Mesothelial cell of epicardium (in vitro differentiated cells): ENCODE measurements around the gene CACNA1I. TPM values are rescaled to one million over a fixed set of nuclear protein-coding genes. Genes with fewer than 3 reads are reported as not detected.
A peak's percentile ranks its signal among the peaks of the same experiment; 100 is the strongest.
"Not testable (repeated sequence)": the region's sequence is repeated elsewhere in the genome, so short reads cannot be mapped to it uniquely, and the experiment has no call there.

ENCODE experiments used
- DNase-seq, 2 experiments: peaks; one replicate each; pipeline ENCODE4 v3.0.0; 2021; ENCODE audit warnings: low spot score in 2 of 2; ENCODE audit not compliant: unreplicated experiment in 2 of 2
- H3K27ac Mint-ChIP-seq: 2 replicates; pipeline ENCODE4 v1.8.0; 2021; ENCODE audit warnings: mixed read lengths
- H3K27me3 Mint-ChIP-seq: 2 replicates; pipeline ENCODE4 v1.8.0; 2021; ENCODE audit warnings: low read depth, mixed read lengths
- H3K36me3 Mint-ChIP-seq: 2 replicates; pipeline ENCODE4 v1.8.0; 2021; ENCODE audit warnings: mixed read lengths
- H3K4me1 Mint-ChIP-seq: 2 replicates; pipeline ENCODE4 v1.8.0; 2021; ENCODE audit warnings: mixed read lengths
- H3K4me3 Mint-ChIP-seq: 2 replicates; pipeline ENCODE4 v1.8.0; 2021; ENCODE audit warnings: mild to moderate bottlenecking, moderate library complexity, mixed read lengths
- H3K9me3 Mint-ChIP-seq: 2 replicates; pipeline ENCODE4 v1.8.0; 2021; ENCODE audit warnings: mixed read lengths
- total RNA-seq: library from RNA; stranded (reverse); gene quantifications from 3 replicates; pipeline ENCODE4 v1.2.1, GENCODE V29; 2021
- TF ChIP-seq, protein P1 (sequence below): fragments of 200-600 bp; sonication (generic); IDR thresholded peaks from one replicate; pipeline ENCODE4 v1.5.0; 2021; ENCODE audit warnings: antibody characterized with exemption; ENCODE audit not compliant: unreplicated experiment

The CACNA1I gene
- total RNA-seq, result 0.27 to 0.31 TPM (median 0.27 TPM) in 3 replicates

- H3K27ac Mint-ChIP-seq, result no peak within 1 kb of the TSS
- H3K27me3 Mint-ChIP-seq, result peaks cover 7% of the 10 kb centered on the region
- H3K9me3 Mint-ChIP-seq, result peaks cover 2% of the 10 kb centered on the region
- H3K36me3 Mint-ChIP-seq, result no peaks in the 10 kb centered on the region
- peaks cover 2% of the 10 kb centered on the region for H3K4me1 Mint-ChIP-seq
- TF ChIP-seq, protein P1, sequence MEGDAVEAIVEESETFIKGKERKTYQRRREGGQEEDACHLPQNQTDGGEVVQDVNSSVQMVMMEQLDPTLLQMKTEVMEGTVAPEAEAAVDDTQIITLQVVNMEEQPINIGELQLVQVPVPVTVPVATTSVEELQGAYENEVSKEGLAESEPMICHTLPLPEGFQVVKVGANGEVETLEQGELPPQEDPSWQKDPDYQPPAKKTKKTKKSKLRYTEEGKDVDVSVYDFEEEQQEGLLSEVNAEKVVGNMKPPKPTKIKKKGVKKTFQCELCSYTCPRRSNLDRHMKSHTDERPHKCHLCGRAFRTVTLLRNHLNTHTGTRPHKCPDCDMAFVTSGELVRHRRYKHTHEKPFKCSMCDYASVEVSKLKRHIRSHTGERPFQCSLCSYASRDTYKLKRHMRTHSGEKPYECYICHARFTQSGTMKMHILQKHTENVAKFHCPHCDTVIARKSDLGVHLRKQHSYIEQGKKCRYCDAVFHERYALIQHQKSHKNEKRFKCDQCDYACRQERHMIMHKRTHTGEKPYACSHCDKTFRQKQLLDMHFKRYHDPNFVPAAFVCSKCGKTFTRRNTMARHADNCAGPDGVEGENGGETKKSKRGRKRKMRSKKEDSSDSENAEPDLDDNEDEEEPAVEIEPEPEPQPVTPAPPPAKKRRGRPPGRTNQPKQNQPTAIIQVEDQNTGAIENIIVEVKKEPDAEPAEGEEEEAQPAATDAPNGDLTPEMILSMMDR, result no peak
- H3K4me3 Mint-ChIP-seq, result no peak within 1 kb of the TSS
- DNase-seq, result no peak
Measured at GRCh38 chr22:39570665-39571064, at the start of gene CACNA1I. Gene CACNA1I (plus strand): TSS chr22:39570753. CDS start chr22:39570753, 0 bp downstream.

DNA sequence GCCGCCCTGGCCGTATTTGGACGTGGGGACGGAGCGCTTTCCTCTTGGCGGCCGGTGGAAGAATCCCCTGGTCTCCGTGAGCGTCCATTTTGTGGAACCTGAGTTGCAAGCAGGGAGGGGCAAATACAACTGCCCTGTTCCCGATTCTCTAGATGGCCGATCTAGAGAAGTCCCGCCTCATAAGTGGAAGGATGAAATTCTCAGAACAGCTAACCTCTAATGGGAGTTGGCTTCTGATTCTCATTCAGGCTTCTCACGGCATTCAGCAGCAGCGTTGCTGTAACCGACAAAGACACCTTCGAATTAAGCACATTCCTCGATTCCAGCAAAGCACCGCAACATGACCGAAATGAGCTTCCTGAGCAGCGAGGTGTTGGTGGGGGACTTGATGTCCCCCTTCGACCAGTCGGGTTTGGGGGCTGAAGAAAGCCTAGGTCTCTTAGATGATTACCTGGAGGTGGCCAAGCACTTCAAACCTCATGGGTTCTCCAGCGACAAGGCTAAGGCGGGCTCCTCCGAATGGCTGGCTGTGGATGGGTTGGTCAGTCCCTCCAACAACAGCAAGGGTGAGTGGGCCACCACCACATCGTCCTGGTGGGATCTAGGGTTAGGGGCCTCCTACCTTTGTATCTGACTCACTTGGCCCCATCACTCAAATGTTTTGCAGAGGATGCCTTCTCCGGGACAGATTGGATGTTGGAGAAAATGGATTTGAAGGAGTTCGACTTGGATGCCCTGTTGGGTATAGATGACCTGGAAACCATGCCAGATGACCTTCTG, 49.3 kb upstream of the CACNA1I start:
- H3K36me3 Mint-ChIP-seq, result peaks cover 30% of the 10 kb centered on the region
- H3K27ac Mint-ChIP-seq, result peak overlapping the region; percentile 100
- H3K27me3 Mint-ChIP-seq, H3K9me3 Mint-ChIP-seq, DNase-seq: not testable (repeated sequence)
- H3K4me3 Mint-ChIP-seq, result peak overlapping the region; percentile 97
- H3K4me1 Mint-ChIP-seq, result peaks cover 50% of the 10 kb centered on the region

DNA sequence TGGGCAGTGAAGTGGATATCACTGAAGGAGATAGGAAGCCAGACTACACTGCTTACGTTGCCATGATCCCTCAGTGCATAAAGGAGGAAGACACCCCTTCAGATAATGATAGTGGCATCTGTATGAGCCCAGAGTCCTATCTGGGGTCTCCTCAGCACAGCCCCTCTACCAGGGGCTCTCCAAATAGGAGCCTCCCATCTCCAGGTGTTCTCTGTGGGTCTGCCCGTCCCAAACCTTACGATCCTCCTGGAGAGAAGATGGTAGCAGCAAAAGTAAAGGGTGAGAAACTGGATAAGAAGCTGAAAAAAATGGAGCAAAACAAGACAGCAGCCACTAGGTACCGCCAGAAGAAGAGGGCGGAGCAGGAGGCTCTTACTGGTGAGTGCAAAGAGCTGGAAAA, 48.5 kb upstream of the CACNA1I start:
- Mint-ChIP-seq H3K36me3 (peaks cover 30% of the 10 kb centered on the region), H3K4me1 (peaks cover 50% of the 10 kb centered on the region), H3K4me3 (peak overlapping the region; percentile 97), H3K27ac (peak overlapping the region; percentile 100)
- H3K27me3 Mint-ChIP-seq, H3K9me3 Mint-ChIP-seq, DNase-seq: not testable (repeated sequence)

- TF ChIP-seq, protein P1, result no peak
- peaks cover 53% of the 10 kb centered on the region for H3K4me1 Mint-ChIP-seq
- H3K27ac Mint-ChIP-seq, result peak overlapping the region; percentile 100
- H3K36me3 Mint-ChIP-seq, result peaks cover 30% of the 10 kb centered on the region
- DNase-seq, result no peak
- H3K9me3 Mint-ChIP-seq, result no peaks in the 10 kb centered on the region
- H3K4me3 Mint-ChIP-seq, result peak overlapping the region; percentile 97
- H3K27me3 Mint-ChIP-seq, result peaks cover 2% of the 10 kb centered on the region
Measured at GRCh38 chr22:39522567-39523300, 47.8 kb upstream of the CACNA1I start.

- peak overlapping the region; percentile 56 for H3K4me3 Mint-ChIP-seq
- H3K9me3 Mint-ChIP-seq, result no peaks in the 10 kb centered on the region
- peaks cover 56% of the 10 kb centered on the region for H3K4me1 Mint-ChIP-seq
- H3K27ac Mint-ChIP-seq, result peak overlapping the region; percentile 92
- H3K36me3 Mint-ChIP-seq, result peaks cover 30% of the 10 kb centered on the region
- H3K27me3 Mint-ChIP-seq, result peaks cover 2% of the 10 kb centered on the region
- TF ChIP-seq, protein P1, result no peak
- no peak for DNase-seq
Measured at GRCh38 chr22:39524089-39524752, 46.3 kb upstream of the CACNA1I start.

DNA sequence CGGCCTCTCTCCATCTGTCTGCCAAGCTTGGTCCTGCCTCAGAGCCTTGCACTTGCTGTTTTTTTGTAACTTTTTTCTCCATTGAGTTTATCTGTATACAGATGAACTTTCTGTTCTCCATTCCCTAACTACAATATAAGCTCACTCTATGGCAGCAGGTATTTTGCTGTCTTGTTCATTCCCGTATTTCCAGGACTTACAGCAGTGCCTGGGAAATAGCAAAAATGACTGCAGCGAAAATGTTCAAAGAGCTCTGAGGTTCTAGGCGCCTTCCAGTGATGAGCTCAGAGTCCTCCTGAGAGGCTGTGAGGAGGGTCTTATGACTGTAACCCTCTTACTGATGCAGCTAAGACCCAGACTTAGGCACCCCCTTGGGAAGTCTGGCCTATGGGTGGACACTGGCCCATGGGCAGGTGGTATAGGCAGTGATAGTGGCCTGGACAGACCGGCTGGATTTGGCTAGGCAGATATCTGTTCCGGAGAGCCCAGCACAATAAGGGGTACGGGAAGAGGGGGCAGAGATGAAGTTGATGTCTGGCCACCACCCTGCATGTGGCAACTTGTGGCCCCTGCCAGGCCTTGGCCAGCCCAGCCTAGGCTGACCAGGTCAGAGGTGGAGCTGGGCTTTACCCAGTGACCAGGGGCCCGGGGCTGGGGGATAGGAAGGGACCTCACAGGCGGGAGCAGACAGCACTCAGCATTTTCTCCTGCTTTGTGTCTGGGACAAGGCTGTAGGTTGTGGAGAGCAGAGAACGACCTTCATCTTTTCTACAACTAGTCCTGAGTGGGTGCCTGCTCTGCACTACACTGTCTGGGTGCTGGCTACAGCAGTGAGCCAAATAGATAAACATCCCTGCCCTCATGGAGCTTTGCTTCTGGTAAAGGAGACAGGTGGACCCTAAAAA, 45.5 kb upstream of the CACNA1I start:
- TF ChIP-seq, protein P1, result no peak
- Mint-ChIP-seq H3K4me1 (peaks cover 62% of the 10 kb centered on the region), H3K27me3 (peaks cover 2% of the 10 kb centered on the region), H3K27ac (peak overlapping the region; percentile 92), H3K9me3 (no peaks in the 10 kb centered on the region), H3K4me3 (peak overlapping the region; percentile 56), H3K36me3 (peaks cover 32% of the 10 kb centered on the region)
- no peak for DNase-seq
